ENCODE data around the gene CDH8. TPM values are rescaled to one million over a fixed set of nuclear protein-coding genes. Genes with fewer than 3 reads are reported as not detected.

CDH8 gene
- total and polyA plus RNA-seq, 2 donors (not counting 1 experiment from before 2014, with no cell fraction given): not detected

GRCh38 chr16:62046801-62047200 lies 10.6 kb upstream of the CDH8 start:
- Histone ChIP-seq H3K4me1 (ENCODE audit: control insufficient read depth, extremely low read depth, insufficient read depth, low read length) (no peaks in the 10 kb centered on the region), H2AFZ (ENCODE audit: low read length) (no peak overlapping the region), H3K36me3 (ENCODE audit: control insufficient read depth, insufficient read depth, low read length) (no peaks in the 10 kb centered on the region), H4K20me1 (ENCODE audit: control insufficient read depth, extremely low read depth, insufficient read depth, low read length) (no peaks in the 10 kb centered on the region), H3K27me3 (ENCODE audit: control insufficient read depth, insufficient read depth, low read length) (no peaks in the 10 kb centered on the region), H3K9ac (ENCODE audit: insufficient read depth, low read length) (no peak overlapping the region), H3K79me2 (ENCODE audit: control insufficient read depth, insufficient read depth, low read length) (no peaks in the 10 kb centered on the region), H3K4me3 (replicated peaks in 1 of 4; ENCODE audit: control extremely low read depth in 1 of 4, insufficient read depth in 1 of 4, low read depth in 3 of 4, low read length in 4 of 4) (no peak overlapping the region), H3K9me3 (ENCODE audit: control insufficient read depth, insufficient read depth, low read depth, low read length) (no peaks in the 10 kb centered on the region), H3K4me2 (ENCODE audit: extremely low read depth, insufficient read depth, low read length) (no peak overlapping the region), H3K27ac (ENCODE audit: insufficient read depth, low read length) (no peak overlapping the region)
- no peak for TF ChIP-seq EZH2 (IDR thresholded peaks at IDR 0.05; ENCODE audit: low read length, missing control alignments)
- no peak for DNase-seq (ENCODE audit: low read depth in 2 of 2)

GRCh38 chr16:62041401-62041800 lies 5.2 kb upstream of the CDH8 start:
- Histone ChIP-seq H3K4me3 (replicated peaks in 1 of 4; ENCODE audit: control extremely low read depth in 1 of 4, insufficient read depth in 1 of 4, low read depth in 3 of 4, low read length in 4 of 4) (no peak overlapping the region), H3K4me1 (ENCODE audit: control insufficient read depth, extremely low read depth, insufficient read depth, low read length) (no peaks in the 10 kb centered on the region), H3K27me3 (ENCODE audit: control insufficient read depth, insufficient read depth, low read length) (no peaks in the 10 kb centered on the region), H3K9me3 (ENCODE audit: control insufficient read depth, insufficient read depth, low read depth, low read length) (no peaks in the 10 kb centered on the region), H3K9ac (ENCODE audit: insufficient read depth, low read length) (no peak overlapping the region), H2AFZ (ENCODE audit: low read length) (no peak overlapping the region), H3K27ac (ENCODE audit: insufficient read depth, low read length) (no peak overlapping the region), H3K4me2 (ENCODE audit: extremely low read depth, insufficient read depth, low read length) (no peak overlapping the region), H3K79me2 (ENCODE audit: control insufficient read depth, insufficient read depth, low read length) (no peaks in the 10 kb centered on the region), H3K36me3 (ENCODE audit: control insufficient read depth, insufficient read depth, low read length) (no peaks in the 10 kb centered on the region), H4K20me1 (ENCODE audit: control insufficient read depth, extremely low read depth, insufficient read depth, low read length) (no peaks in the 10 kb centered on the region)
- TF ChIP-seq CTCF (conservative IDR thresholded peaks at IDR 0.05 in 1 of 2, IDR thresholded peaks at IDR 0.05 in 1 of 2; ENCODE audit: low read depth in 1 of 2, low read length in 2 of 2): no peak
- no peak for TF ChIP-seq EZH2 (IDR thresholded peaks at IDR 0.05; ENCODE audit: low read length, missing control alignments)
- DNase-seq (ENCODE audit: low read depth in 2 of 2): peak in 1 of 2 donors; percentile 32

GRCh38 chr16:62038646-62039045 lies 2.4 kb upstream of the CDH8 start:
- no peak overlapping the region for H3K4me3 ChIP-seq (replicated peaks in 1 of 4; ENCODE audit: control extremely low read depth in 1 of 4, insufficient read depth in 1 of 4, low read depth in 3 of 4, low read length in 4 of 4)
- no peak overlapping the region for H3K27ac ChIP-seq (ENCODE audit: insufficient read depth, low read length)
- H3K36me3 ChIP-seq (ENCODE audit: control insufficient read depth, insufficient read depth, low read length): no peaks in the 10 kb centered on the region
- TF ChIP-seq EZH2 (IDR thresholded peaks at IDR 0.05; ENCODE audit: low read length, missing control alignments) (no peak), CTCF (conservative IDR thresholded peaks at IDR 0.05 in 1 of 2, IDR thresholded peaks at IDR 0.05 in 1 of 2; ENCODE audit: low read depth in 1 of 2, low read length in 2 of 2) (no peak)
- no peaks in the 10 kb centered on the region for H3K4me1 ChIP-seq (ENCODE audit: control insufficient read depth, extremely low read depth, insufficient read depth, low read length)
- no peak for DNase-seq (ENCODE audit: low read depth in 2 of 2)
- H2AFZ ChIP-seq (ENCODE audit: low read length): no peak overlapping the region
- no peaks in the 10 kb centered on the region for H4K20me1 ChIP-seq (ENCODE audit: control insufficient read depth, extremely low read depth, insufficient read depth, low read length)
- H3K79me2 ChIP-seq (ENCODE audit: control insufficient read depth, insufficient read depth, low read length): no peaks in the 10 kb centered on the region
- H3K4me2 ChIP-seq (ENCODE audit: extremely low read depth, insufficient read depth, low read length): no peak overlapping the region
- no peak overlapping the region for H3K9ac ChIP-seq (ENCODE audit: insufficient read depth, low read length)
- H3K27me3 ChIP-seq (ENCODE audit: control insufficient read depth, insufficient read depth, low read length): no peaks in the 10 kb centered on the region
- H3K9me3 ChIP-seq (ENCODE audit: control insufficient read depth, insufficient read depth, low read depth, low read length): no peaks in the 10 kb centered on the region
